Activated naive CD8-positive, alpha-beta T cell treated with anti-CD3 and anti-CD28 coated beads, Interleukin-2, amount 10 ng/mL, durations not matched to agents 7 days and 5 days (primary cell): ENCODE measurements around the gene FGF14. TPM values are rescaled to one million over a fixed set of nuclear protein-coding genes. Genes with fewer than 3 reads are reported as not detected.

Experiments used
- ATAC-seq: fragments of 150-1000 bp; cut with Tn5 transposase; one replicate; pipeline ENCODE4 v1.10.0; 2021; ENCODE audit warnings: low read depth, moderate library complexity
- POLR2A ChIA-PET: fragments of 350-600 bp; sonication (Branson Sonifier 250); formaldehyde crosslinking; loops from one replicate; lab custom pipeline; 2021; ENCODE audit warnings: antibody characterized with exemption; lab: Charles Lee
- DNase-seq: peaks from one replicate; pipeline ENCODE4 v3.0.0; 2021
- H3K27ac Mint-ChIP-seq: one replicate; pipeline ENCODE4 v1.8.0; 2022; ENCODE audit warnings: mild to moderate bottlenecking, mixed read lengths
- H3K27me3 Mint-ChIP-seq: one replicate; pipeline ENCODE4 v1.8.0; 2022; ENCODE audit warnings: mild to moderate bottlenecking, moderate library complexity, mixed read lengths
- H3K36me3 Mint-ChIP-seq: one replicate; pipeline ENCODE4 v1.8.0; 2021; ENCODE audit warnings: mild to moderate bottlenecking, mixed read lengths
- H3K4me1 Mint-ChIP-seq: one replicate; pipeline ENCODE4 v1.8.0; 2021; ENCODE audit warnings: mixed read lengths
- H3K4me3 Mint-ChIP-seq: one replicate; pipeline ENCODE4 v1.8.0; 2022; ENCODE audit warnings: mild to moderate bottlenecking, moderate library complexity, mixed read lengths
- H3K9me3 Mint-ChIP-seq: one replicate; pipeline ENCODE4 v1.8.0; 2021; ENCODE audit warnings: mixed read lengths
- total RNA-seq, 2 experiments: library from RNA; stranded (reverse); gene quantifications; one replicate each; pipeline ENCODE4 v1.2.3, GENCODE V29; 2021

Gene FGF14
- total RNA-seq, 2 experiments from 2014 or later: 0.03 TPM; not detected in 1

DNA sequence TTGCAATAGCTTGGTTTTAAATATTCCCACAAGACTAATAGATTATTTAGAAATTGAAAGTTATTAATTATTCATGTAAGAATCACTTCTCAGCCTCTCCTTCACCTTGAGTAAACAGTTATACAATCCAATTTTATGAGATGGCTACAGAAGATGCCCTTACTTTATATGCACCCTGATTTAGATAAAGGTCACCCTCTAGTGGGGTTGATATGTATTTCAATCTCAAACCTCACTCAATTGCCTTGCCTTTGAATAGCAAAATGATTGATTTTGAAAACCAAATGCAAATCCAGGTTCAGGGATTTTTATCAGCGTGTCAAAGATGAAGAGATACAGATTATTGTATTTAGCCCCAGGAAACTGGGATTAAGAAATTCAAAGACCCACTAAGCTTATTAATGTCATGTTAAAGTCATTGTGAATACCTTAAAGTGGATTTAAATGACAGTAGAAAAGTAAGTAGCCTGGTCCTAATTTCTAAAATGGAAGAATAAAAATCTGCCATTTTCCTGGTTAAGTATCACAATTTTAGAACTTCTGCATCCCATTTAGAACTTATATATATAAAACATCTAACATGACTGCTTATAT, 644.3 kb downstream of the FGF14 start:
- no peaks in the 10 kb centered on the region for H3K9me3 Mint-ChIP-seq
- POLR2A ChIA-PET: no interaction called here
- no peak for ATAC-seq
- H3K27me3 Mint-ChIP-seq: peaks cover 11% of the 10 kb centered on the region
- H3K4me1 Mint-ChIP-seq: no peaks in the 10 kb centered on the region
- H3K4me3 Mint-ChIP-seq: no peak overlapping the region
- no peaks in the 10 kb centered on the region for H3K36me3 Mint-ChIP-seq
- H3K27ac Mint-ChIP-seq: no peak overlapping the region
- DNase-seq: no peak

DNA sequence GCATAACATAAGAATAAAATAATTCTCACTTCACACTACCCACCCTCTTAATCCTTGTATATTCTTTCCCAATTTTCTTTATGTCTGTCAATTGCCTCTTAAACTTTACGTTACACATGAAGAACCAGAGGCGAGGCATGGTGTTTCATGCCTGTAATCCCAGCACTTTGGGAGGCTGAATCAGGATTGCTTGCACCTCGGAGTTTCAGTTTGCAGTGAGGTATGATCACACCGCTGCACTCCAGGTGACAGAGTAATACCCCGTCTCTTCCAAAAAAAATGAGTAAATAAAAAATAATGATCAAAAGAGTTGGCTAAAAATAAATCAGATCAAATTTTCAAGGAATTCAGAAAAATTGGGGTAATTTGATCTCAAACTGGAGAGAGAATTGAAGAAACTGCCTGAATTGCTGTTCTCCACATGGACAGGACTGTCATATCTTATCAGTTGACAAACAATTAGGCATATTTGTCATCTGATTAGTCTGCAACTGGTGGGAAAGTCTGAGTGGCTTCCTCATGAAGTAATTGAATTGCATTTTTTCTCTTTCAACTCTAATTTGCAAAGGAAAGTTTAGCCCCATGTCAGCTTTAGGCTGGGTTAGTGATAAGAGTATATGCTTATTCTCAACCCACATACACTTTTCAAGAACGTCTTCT, 646.5 kb downstream of the FGF14 start:
- peaks cover 4% of the 10 kb centered on the region for H3K27me3 Mint-ChIP-seq

DNA sequence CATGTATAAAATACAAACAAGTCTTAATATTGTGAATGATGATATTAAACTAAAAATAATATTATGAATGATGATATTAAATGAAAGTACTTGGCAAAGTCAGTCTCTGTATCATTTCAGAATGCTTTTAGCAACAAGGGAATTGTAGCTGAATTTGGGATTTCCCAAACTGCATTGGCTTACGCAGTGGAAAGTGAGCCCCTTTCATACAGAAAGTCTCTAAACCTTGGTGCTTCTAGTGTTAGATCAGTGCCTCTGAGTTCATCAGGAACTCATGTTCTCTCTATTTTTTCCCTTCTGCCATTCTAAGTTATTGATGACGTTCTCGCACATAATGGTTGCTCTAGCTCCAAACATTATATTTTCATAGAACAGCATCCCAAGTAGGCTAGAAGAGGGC, 649.4 kb downstream of the FGF14 start:
- Mint-ChIP-seq H3K36me3 (no peaks in the 10 kb centered on the region), H3K4me1 (no peaks in the 10 kb centered on the region), H3K9me3 (no peaks in the 10 kb centered on the region), H3K4me3 (no peak overlapping the region), H3K27ac (no peak overlapping the region), H3K27me3 (peaks cover 10% of the 10 kb centered on the region)
- ATAC-seq (no peak), DNase-seq (no peak)
- POLR2A ChIA-PET: no interaction called here

More for the DNA sequence above, 646.5 kb downstream of the FGF14 start:
- no peak for DNase-seq
- POLR2A ChIA-PET: no interaction called here
- no peak overlapping the region for H3K4me3 Mint-ChIP-seq
- H3K36me3 Mint-ChIP-seq: no peaks in the 10 kb centered on the region
- no peak for ATAC-seq
- no peak overlapping the region for H3K27ac Mint-ChIP-seq
- no peaks in the 10 kb centered on the region for H3K9me3 Mint-ChIP-seq
- no peaks in the 10 kb centered on the region for H3K4me1 Mint-ChIP-seq

DNA sequence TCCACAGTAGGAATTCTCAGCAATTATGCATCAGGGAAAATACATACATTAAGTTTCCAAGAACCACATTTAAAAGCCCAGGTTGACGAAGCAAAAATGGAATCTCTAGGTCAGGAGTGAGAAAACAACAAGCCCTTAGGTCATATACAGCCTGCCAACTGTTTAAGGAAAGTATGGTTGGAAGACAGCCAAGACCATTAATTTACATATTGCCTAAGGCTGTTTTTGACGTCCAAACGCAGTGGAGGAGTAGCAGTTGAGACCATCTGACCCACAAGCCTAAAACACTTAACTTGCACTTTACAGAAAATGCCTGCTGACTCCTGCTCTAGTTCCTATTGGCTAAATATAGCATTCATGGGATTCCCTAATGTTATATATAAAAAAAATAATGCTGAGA, 650.4 kb downstream of the FGF14 start:
- Mint-ChIP-seq H3K4me1 (no peaks in the 10 kb centered on the region), H3K4me3 (no peak overlapping the region), H3K27me3 (peaks cover 12% of the 10 kb centered on the region), H3K36me3 (no peaks in the 10 kb centered on the region), H3K9me3 (no peaks in the 10 kb centered on the region), H3K27ac (no peak overlapping the region)
- ATAC-seq (no peak), DNase-seq (no peak)
- POLR2A ChIA-PET: no interaction called here

DNA sequence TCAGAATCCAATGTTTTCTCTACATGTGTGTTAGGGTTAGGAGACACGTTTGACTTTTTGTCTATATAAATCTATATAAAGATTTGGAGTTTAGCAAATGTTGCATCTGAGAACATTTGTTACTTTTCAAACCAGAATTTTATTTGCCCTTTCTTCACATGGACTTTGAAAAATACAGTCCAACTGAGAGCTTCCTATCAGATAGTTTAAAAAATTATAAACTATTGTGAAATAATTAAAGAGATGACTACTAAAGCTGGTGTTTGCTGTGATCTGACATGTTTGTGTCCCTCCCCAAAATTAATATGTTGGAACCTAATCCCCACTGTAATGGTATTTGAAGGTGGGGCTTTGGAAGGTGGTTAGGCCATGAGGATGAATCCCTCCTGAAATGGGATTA, 652.3 kb downstream of the FGF14 start:
- ATAC-seq (no peak), DNase-seq (no peak)
- Mint-ChIP-seq H3K27me3 (peaks cover 11% of the 10 kb centered on the region), H3K27ac (no peak overlapping the region), H3K36me3 (no peaks in the 10 kb centered on the region), H3K4me3 (no peak overlapping the region), H3K4me1 (no peaks in the 10 kb centered on the region), H3K9me3 (no peaks in the 10 kb centered on the region)
- POLR2A ChIA-PET: no interaction called here

DNA sequence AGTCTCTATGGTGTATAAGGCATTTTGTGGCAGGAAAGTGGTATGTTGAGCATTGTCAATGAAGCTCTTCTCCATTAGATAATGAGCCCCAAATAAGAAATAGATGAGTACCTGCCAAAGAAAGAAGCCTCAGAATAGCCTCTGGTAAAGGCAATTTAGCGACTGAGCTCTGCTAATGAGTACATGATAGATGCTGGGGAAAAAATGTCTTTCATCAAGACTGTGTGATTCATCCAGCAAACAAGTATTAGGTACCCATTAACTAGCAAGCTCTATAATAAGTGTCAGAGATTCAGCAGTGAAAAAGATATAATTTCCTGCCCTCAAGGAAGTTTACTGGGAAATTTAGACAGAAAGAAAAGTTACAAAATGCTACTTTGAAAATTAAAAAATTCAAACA, 654.8 kb downstream of the FGF14 start:
- Mint-ChIP-seq H3K36me3 (no peaks in the 10 kb centered on the region), H3K9me3 (no peaks in the 10 kb centered on the region), H3K27me3 (peaks cover 15% of the 10 kb centered on the region), H3K27ac (no peak overlapping the region), H3K4me3 (no peak overlapping the region), H3K4me1 (no peaks in the 10 kb centered on the region)
- ATAC-seq (no peak), DNase-seq (no peak)
- POLR2A ChIA-PET: no interaction called here

DNA sequence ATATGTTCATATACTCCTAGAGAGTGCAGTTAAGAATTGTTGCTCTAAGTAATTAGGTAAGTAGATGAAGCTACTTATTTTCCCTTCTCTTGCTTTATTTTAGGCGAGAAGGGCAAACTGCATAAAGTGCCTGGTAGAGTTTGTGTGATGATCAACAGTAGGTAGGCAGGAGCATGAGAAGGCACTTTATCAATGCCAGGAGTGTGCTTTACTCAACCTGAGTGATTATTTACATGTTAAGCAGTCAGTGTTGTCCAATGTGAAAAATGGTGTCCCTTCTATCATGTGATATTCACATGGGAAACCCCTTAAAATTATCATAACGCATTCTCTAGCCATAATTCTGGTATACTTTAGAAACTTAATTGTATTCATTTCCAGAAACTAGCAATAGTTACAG, 655.3 kb downstream of the FGF14 start:
- H3K27me3 Mint-ChIP-seq: peaks cover 15% of the 10 kb centered on the region
- H3K4me1 Mint-ChIP-seq: no peaks in the 10 kb centered on the region
- ATAC-seq: no peak
- no peaks in the 10 kb centered on the region for H3K9me3 Mint-ChIP-seq
- no peak for DNase-seq
- no peak overlapping the region for H3K4me3 Mint-ChIP-seq
- POLR2A ChIA-PET: no interaction called here
- H3K27ac Mint-ChIP-seq: no peak overlapping the region
- H3K36me3 Mint-ChIP-seq: no peaks in the 10 kb centered on the region

DNA sequence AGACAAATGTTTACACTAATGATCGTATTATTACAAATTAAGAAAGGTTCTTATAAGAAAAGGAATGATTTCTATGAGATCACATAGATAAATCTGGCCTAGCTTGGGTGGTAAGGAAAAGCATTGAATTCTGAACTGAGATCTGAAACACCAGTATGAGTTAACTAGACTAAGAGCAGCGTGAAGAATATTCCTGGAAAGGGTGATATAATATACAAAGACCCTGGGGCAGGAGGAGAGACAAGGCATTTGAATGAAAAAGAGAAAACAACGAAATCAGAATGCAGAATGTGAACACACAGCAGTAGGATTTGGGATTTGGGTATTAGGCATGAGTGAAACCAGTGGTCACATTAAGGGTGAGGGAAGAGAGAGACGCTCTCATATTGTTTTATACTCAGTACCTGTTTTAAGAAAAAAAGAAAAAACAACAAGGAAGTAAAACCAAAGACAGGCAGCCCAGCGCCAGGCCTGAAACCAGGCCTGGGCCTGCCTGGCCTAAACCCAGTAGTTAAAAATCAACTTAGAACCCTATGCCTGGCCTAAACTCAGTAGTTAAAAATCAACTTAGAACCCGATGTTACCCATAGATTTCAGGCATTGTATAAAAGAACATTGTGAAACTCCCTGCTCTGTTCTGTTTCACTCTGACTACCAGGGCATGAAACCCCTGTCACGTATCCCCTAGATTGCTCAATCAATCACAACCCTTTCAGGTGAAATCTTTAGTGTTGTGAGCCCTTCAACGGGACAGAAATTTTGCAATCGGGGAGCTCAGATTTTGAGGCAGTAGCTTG, 662.3 kb downstream of the FGF14 start:
- Mint-ChIP-seq H3K27ac (no peak overlapping the region), H3K4me3 (no peak overlapping the region), H3K9me3 (no peaks in the 10 kb centered on the region), H3K4me1 (no peaks in the 10 kb centered on the region), H3K36me3 (no peaks in the 10 kb centered on the region), H3K27me3 (peaks cover 9% of the 10 kb centered on the region)
- POLR2A ChIA-PET: no interaction called here
- ATAC-seq: no peak
- DNase-seq: no peak

DNA sequence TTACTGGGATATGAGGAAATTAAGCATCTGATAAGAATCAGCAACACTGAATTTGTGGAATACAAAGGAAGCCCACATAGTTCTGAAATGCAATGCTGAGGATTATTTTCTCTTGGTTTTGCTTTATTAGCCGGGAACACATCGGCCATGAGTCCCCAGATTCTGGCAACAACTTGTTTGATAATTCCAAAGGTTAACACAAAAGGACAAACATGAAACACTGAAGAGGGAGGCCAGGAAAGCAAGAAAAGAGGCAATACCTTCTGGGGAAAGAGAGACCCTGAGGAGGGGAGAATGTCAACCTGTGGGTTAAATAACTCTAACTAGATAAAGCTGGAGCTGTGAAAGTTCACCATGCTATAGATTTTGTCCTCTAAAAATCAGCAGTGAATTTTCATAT, 663.5 kb downstream of the FGF14 start:
- Mint-ChIP-seq H3K27ac (no peak overlapping the region), H3K36me3 (no peaks in the 10 kb centered on the region), H3K4me1 (no peaks in the 10 kb centered on the region), H3K9me3 (no peaks in the 10 kb centered on the region), H3K27me3 (peaks cover 5% of the 10 kb centered on the region), H3K4me3 (no peak overlapping the region)
- POLR2A ChIA-PET: no interaction called here
- DNase-seq (no peak), ATAC-seq (no peak)

DNA sequence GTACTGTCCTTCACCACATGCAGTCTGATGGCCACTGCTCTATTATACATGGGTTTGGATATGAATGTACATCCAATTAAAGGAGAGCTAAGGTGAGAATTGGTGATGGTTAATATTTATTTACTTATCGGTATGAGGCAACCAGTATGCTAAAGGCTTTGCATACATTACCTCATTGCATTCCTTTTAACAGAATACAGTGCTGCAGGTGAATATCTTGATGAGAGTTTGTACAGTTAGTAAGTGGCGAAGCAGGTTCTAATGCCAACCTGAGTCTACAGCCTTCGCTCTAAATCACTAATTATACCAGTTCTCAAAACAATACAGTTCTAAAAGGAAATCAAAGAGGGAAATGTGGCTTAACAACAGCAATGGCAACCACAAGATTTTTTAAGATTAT, 665.3 kb downstream of the FGF14 start:
- no peak overlapping the region for H3K4me3 Mint-ChIP-seq

DNA sequence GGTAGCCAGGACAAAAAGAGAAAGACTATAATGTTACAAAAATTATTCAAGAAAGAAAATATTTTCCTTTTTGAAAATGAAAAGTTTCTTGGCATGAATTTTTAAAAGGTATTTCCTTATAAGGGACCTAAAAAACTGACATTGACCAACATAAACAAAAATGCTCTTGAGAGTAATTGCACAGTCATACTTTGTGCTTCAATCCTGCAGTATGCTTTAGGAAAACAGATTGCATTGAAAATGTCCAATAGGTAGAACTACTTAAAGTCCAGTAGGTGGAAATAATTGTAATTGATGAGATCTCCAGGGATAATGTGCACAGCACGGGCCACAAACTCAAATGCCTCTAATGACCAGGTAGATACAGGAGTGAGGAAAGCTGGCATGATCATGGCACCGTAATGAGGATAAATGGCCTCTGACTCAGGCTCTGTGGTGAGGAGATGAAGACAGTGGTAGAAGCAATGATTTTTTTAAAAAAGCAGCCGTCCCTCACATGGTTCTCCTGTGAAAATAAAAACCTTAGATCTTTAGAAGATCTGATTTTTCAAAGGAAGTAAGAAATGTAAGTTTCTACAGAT, 671.3 kb downstream of the FGF14 start:
- Mint-ChIP-seq H3K27me3 (peaks cover 5% of the 10 kb centered on the region), H3K9me3 (no peaks in the 10 kb centered on the region), H3K27ac (no peak overlapping the region), H3K4me1 (no peaks in the 10 kb centered on the region), H3K36me3 (no peaks in the 10 kb centered on the region), H3K4me3 (no peak overlapping the region)
- ATAC-seq: no peak
- POLR2A ChIA-PET: no interaction called here
- no peak for DNase-seq

More for the DNA sequence above, 665.3 kb downstream of the FGF14 start:
- no peaks in the 10 kb centered on the region for H3K9me3 Mint-ChIP-seq
- no peaks in the 10 kb centered on the region for H3K4me1 Mint-ChIP-seq
- H3K27ac Mint-ChIP-seq: no peak overlapping the region
- ATAC-seq: no peak
- no peak for DNase-seq
- H3K27me3 Mint-ChIP-seq: peaks cover 5% of the 10 kb centered on the region
- H3K36me3 Mint-ChIP-seq: no peaks in the 10 kb centered on the region
- POLR2A ChIA-PET: no interaction called here

DNA sequence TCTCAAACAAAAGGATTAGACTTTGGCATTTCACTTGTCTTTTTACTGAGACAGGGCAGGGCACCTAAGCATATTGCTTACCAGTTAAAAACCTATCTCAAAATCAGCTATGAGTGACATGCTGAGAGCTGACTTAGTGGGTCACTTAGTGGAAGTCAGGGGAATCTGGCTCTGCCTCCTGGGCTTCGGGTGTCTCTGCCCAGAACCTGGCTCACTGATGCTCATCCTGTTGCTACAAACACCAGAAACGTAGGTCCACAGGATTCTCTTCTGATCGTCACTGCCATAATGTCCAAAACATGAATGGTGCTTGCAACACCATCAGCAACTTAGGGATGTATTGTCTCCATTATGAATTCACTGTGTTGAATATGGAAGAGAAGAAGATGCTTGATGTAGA, 673.2 kb downstream of the FGF14 start:
- no peak overlapping the region for H3K4me3 Mint-ChIP-seq
- H3K27me3 Mint-ChIP-seq: peaks cover 2% of the 10 kb centered on the region
- no peak for ATAC-seq
- H3K9me3 Mint-ChIP-seq: no peaks in the 10 kb centered on the region
- H3K4me1 Mint-ChIP-seq: no peaks in the 10 kb centered on the region
- DNase-seq: no peak
- no peak overlapping the region for H3K27ac Mint-ChIP-seq
- no peaks in the 10 kb centered on the region for H3K36me3 Mint-ChIP-seq
- POLR2A ChIA-PET: no interaction called here

DNA sequence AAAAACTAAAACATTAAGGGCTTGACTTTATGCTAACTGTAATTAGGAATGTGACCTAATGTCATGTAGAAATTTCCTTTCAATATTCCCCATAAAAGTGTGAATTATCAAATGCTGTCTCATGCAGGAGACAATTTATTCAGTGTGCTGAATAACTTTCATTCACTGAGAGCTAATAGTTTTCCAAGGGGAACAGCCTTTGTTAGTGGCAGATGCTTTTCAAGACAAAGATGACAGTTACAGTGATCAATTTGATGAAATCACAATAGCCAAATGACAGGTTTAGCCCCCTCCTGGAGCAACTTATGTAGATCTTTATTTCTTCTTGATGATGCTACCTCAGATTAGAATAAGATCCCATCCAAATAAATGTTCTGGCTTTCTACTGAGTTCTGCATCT, 673.8 kb downstream of the FGF14 start:
- no peaks in the 10 kb centered on the region for H3K4me1 Mint-ChIP-seq
- no peaks in the 10 kb centered on the region for H3K9me3 Mint-ChIP-seq
- H3K4me3 Mint-ChIP-seq: no peak overlapping the region
- POLR2A ChIA-PET: no interaction called here
- DNase-seq (no peak), ATAC-seq (no peak)
- H3K27ac Mint-ChIP-seq: no peak overlapping the region
- no peaks in the 10 kb centered on the region for H3K36me3 Mint-ChIP-seq
- H3K27me3 Mint-ChIP-seq: peaks cover 2% of the 10 kb centered on the region

DNA sequence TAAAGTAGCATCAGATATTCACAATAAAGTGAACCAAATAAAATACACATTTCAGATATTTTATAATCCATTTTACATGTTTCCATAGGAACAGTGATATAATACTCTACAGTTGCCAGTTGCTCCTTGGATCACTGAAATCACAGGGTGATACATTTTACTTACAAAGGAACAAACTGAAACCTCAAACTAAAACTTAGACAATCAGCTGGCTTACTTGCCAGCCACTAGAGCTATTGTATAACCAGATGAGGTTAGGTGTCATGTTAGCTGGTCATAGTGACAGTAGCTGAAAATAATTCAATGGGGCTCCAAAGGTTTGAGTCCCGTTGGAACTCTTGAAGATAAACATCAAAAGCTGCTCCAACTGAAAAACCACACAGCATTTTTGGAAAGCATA, 674.7 kb downstream of the FGF14 start:
- H3K27me3 Mint-ChIP-seq: peaks cover 2% of the 10 kb centered on the region
- no peaks in the 10 kb centered on the region for H3K9me3 Mint-ChIP-seq
- POLR2A ChIA-PET: no interaction called here
- ATAC-seq (no peak), DNase-seq (no peak)
- no peak overlapping the region for H3K4me3 Mint-ChIP-seq
- no peak overlapping the region for H3K27ac Mint-ChIP-seq
- H3K4me1 Mint-ChIP-seq: no peaks in the 10 kb centered on the region
- H3K36me3 Mint-ChIP-seq: no peaks in the 10 kb centered on the region
